ENCODE results near the gene NR4A1. TPM values are rescaled to one million over a fixed set of nuclear protein-coding genes. Genes with fewer than 3 reads are reported as not detected.

NR4A1 gene
- total and polyA plus RNA-seq, 2 of the 13 experiments (the other 11 are each of a cell fraction or from before 2014, with no cell fraction given): 5.7 to 15.2 TPM

GRCh38 chr12:52050758-52051541 is at the start of gene NR4A1 (continued):
- no peak; the same call in 1 of the 2 replicates for TF ChIP-seq ZBTB46 (CRISPR knock-in tag; IDR thresholded peaks at IDR 0.05; ENCODE audit: borderline replicate concordance)
- no peak for TF ChIP-seq FOXM1 (CRISPR knock-in tag; IDR thresholded peaks at IDR 0.05)
- no peak for TF ChIP-seq HMGA1 (CRISPR knock-in tag; conservative IDR thresholded peaks at IDR 0.05)
- peak; percentile 68; the same call in 1 of the 2 replicates for TF ChIP-seq ZNF281 (CRISPR knock-in tag; IDR thresholded peaks at IDR 0.05; ENCODE audit: borderline replicate concordance)
- no peak for TF ChIP-seq SIN3B (IDR thresholded peaks at IDR 0.05; ENCODE audit: low read length)
- peak; percentile 46; the same call in 1 of the 2 replicates for TF ChIP-seq MTA1 (CRISPR knock-in tag; IDR thresholded peaks at IDR 0.05; ENCODE audit: borderline replicate concordance)
- no peak for TF ChIP-seq ZNF280B (CRISPR knock-in tag; IDR thresholded peaks at IDR 0.05; ENCODE audit: borderline replicate concordance)
- no peak for TF ChIP-seq TRAFD1 (CRISPR knock-in tag; IDR thresholded peaks at IDR 0.05; ENCODE audit: borderline replicate concordance)
- TF ChIP-seq SP4 (CRISPR knock-in tag; IDR thresholded peaks at IDR 0.05): peak; percentile 87
- no peak for TF ChIP-seq NFRKB (IDR thresholded peaks at IDR 0.05)
- TF ChIP-seq ZNF780A (CRISPR knock-in tag; IDR thresholded peaks at IDR 0.05): no peak
- peak; percentile 60 for TF ChIP-seq MYC (CRISPR knock-in tag; IDR thresholded peaks at IDR 0.05; ENCODE audit: borderline replicate concordance)
- TF ChIP-seq ZNF609 (CRISPR knock-in tag; IDR thresholded peaks at IDR 0.05; ENCODE audit: borderline replicate concordance): peak; percentile 44
- TF ChIP-seq ZNF776 (CRISPR knock-in tag; IDR thresholded peaks at IDR 0.05): peak; percentile 53; the same call in 1 of the 2 replicates
- TF ChIP-seq NR2C2 (CRISPR knock-in tag; IDR thresholded peaks at IDR 0.05; ENCODE audit: borderline replicate concordance): 0 out of 2 replicates have a peak, but pooled peaks have one; percentile 27

All from HepG2 (cell line).